SK-N-SH (cell line): ENCODE results near the gene PLD2. TPM values are rescaled to one million over a fixed set of nuclear protein-coding genes. Genes with fewer than 3 reads are reported as not detected.

Source experiments
- CTCF ChIA-PET: fragments of 300-600, 350-600 bp; formaldehyde crosslinking; extraction: SDS; loops from one replicate; lab custom pipeline; 2021; lab: Yijun Ruan, JAX
- POLR2A ChIA-PET: fragments of 350-600 bp; sonication (Branson Sonifier 250); formaldehyde crosslinking; extraction: SDS; loops from one replicate; lab custom pipeline; 2020; ENCODE audit warnings: antibody characterized with exemption, inconsistent platforms; lab: Yijun Ruan, JAX
- DNase-seq: peaks from one replicate; pipeline ENCODE4 v3.0.0; 2012
- H2AFZ ChIP-seq: fragments of 200-600 bp; sonication (generic); 2 replicates; pipeline ENCODE4 v1.8.1; 2016; ENCODE audit warnings: antibody characterized with exemption, mild to moderate bottlenecking, low read depth
- H3F3A ChIP-seq: fragments of 200-600 bp; sonication (generic); replicated peaks from 2 replicates; pipeline ENCODE3; 2016; ENCODE audit warnings: antibody characterized with exemption, mild to moderate bottlenecking; ENCODE audit not compliant: insufficient read depth
- H3K27ac ChIP-seq, 2 experiments: fragments of 200-500 bp in 1 of 2; fragments of 200-600 bp in 1 of 2; sonication (Bioruptor generic) in 1 of 2; sonication (generic), shearing (Covaris generic) in 1 of 2; 2 replicates each; pipeline versions ENCODE4 v1.5.1 to v1.6.1; 2014 to 2016; ENCODE audit warnings: low read depth in 2 of 2, inconsistent platforms in 1 of 2, low read length in 1 of 2, mild to moderate bottlenecking in 1 of 2, mixed read lengths in 1 of 2
- H3K27me3 ChIP-seq: fragments of 200-600 bp; sonication (generic), shearing (Covaris generic); 2 replicates; pipeline ENCODE4 v1.6.1; 2016; ENCODE audit warnings: mixed run types; ENCODE audit not compliant: insufficient read depth
- H3K36me3 ChIP-seq, 2 experiments: fragments of 200-500 bp in 1 of 2; fragments of 200-600 bp in 1 of 2; sonication (Bioruptor generic) in 1 of 2; sonication (generic) in 1 of 2; replicated peaks in 1 of 2; 2 replicates each; pipeline versions ENCODE3 to v1.5.1; 2014 to 2016; ENCODE audit warnings: low read length in 1 of 2, mild to moderate bottlenecking in 1 of 2; ENCODE audit not compliant: insufficient read depth in 2 of 2, control insufficient read depth in 1 of 2
- H3K4me1 ChIP-seq, 2 experiments: fragments of 200-500 bp in 1 of 2; fragments of 200-600 bp in 1 of 2; sonication (Bioruptor generic) in 1 of 2; sonication (generic), shearing (Covaris generic) in 1 of 2; 2 replicates each; pipeline versions ENCODE4 v1.5.1 to v1.6.1; 2014 to 2016; ENCODE audit warnings: low read depth in 1 of 2, low read length in 1 of 2, mixed run types in 1 of 2; ENCODE audit not compliant: insufficient read depth in 2 of 2, control insufficient read depth in 1 of 2
- H3K4me2 ChIP-seq: fragments of 200-600 bp; sonication (generic), shearing (Covaris generic); 2 replicates; pipeline ENCODE4 v1.6.1; 2017; ENCODE audit warnings: mixed run types
- H3K4me3 ChIP-seq, 2 experiments: fragments of 200-500 bp in 1 of 2; fragments of 200-600 bp in 1 of 2; sonication (Bioruptor generic) in 1 of 2; sonication (generic), shearing (Covaris generic) in 1 of 2; 2 replicates each; pipeline versions ENCODE4 v1.5.1 to v1.8.1; 2014 to 2016; ENCODE audit warnings: low read depth in 2 of 2, inconsistent platforms in 1 of 2, low read length in 1 of 2, mild to moderate bottlenecking in 1 of 2, mixed read lengths in 1 of 2, moderate library complexity in 1 of 2
- H3K79me2 ChIP-seq: fragments of 200-600 bp; sonication (generic); 2 replicates; pipeline ENCODE4 v1.8.1; 2017; ENCODE audit warnings: mild to moderate bottlenecking; ENCODE audit not compliant: insufficient read depth
- H3K9ac ChIP-seq: fragments of 200-600 bp; sonication (generic); 2 replicates; pipeline ENCODE4 v1.6.1; 2017; ENCODE audit warnings: mixed run types
- H3K9me2 ChIP-seq: fragments of 200-600 bp; sonication (generic); 2 replicates; pipeline ENCODE4 v1.6.1; 2017; ENCODE audit warnings: mixed run types
- H3K9me3 ChIP-seq: fragments of 200-600 bp; sonication (generic); 2 replicates; pipeline ENCODE4 v1.6.1; 2017; ENCODE audit warnings: mixed run types, mild to moderate bottlenecking, moderate library complexity
- H4K20me1 ChIP-seq: fragments of 200-600 bp; sonication (generic); 2 replicates; pipeline ENCODE4 v1.6.1; 2017; ENCODE audit warnings: mild to moderate bottlenecking, mixed run types; ENCODE audit not compliant: insufficient read depth
- ELF1 ChIP-seq: IDR thresholded peaks from 2 replicates; pipeline ENCODE4 v1.4.0; 2012
- EZH2phosphoT487 ChIP-seq: fragments of 200-600 bp; sonication (generic); IDR thresholded peaks from 2 replicates; pipeline ENCODE4 v1.6.1; 2017; ENCODE audit warnings: low read depth, mixed run types, mild to moderate bottlenecking, antibody characterized with exemption, moderate library complexity, borderline replicate concordance
- FOSL2 ChIP-seq: IDR thresholded peaks from 2 replicates; pipeline ENCODE4 v1.4.0; 2012; ENCODE audit warnings: low read depth, mild to moderate bottlenecking, moderate library complexity, borderline replicate concordance
- FOXJ3 ChIP-seq: sonication (generic); formaldehyde crosslinking; IDR thresholded peaks from 2 replicates; pipeline ENCODE4 v1.5.1; 2020; ENCODE audit warnings: mild to moderate bottlenecking, missing genetic modification reagents
- FOXM1 ChIP-seq: IDR thresholded peaks from 2 replicates; pipeline ENCODE4 v1.4.0; 2012; ENCODE audit warnings: low read depth, mild to moderate bottlenecking
- JUND ChIP-seq: IDR thresholded peaks from 2 replicates; pipeline ENCODE4 v1.4.0; 2012
- MEF2A ChIP-seq: IDR thresholded peaks from 2 replicates; pipeline ENCODE4 v1.4.0; 2012; ENCODE audit warnings: low read depth, borderline replicate concordance
- MXI1 ChIP-seq: IDR thresholded peaks from 2 replicates; pipeline ENCODE4 v1.6.1; 2012; ENCODE audit warnings: mild to moderate bottlenecking, low read depth, low read length, improper control_type of control experiment
- NRF1 ChIP-seq: IDR thresholded peaks from 2 replicates; pipeline ENCODE4 v1.6.1; 2012; ENCODE audit warnings: low read depth, mild to moderate bottlenecking, low read length
- POLR2AphosphoS5 ChIP-seq: IDR thresholded peaks from 2 replicates; pipeline ENCODE4 v1.6.1; 2012; ENCODE audit warnings: low read depth, low read length
- RFX5 ChIP-seq: IDR thresholded peaks from 2 replicates; pipeline ENCODE4 v1.6.1; 2012; ENCODE audit warnings: mild to moderate bottlenecking, improper control_type of control experiment, low read length
- SIN3A ChIP-seq: IDR thresholded peaks from 2 replicates; pipeline ENCODE4 v1.6.1; 2012; ENCODE audit warnings: low read depth, mild to moderate bottlenecking, low read length, moderate library complexity, borderline replicate concordance
- TAF1 ChIP-seq: IDR thresholded peaks from 2 replicates; pipeline ENCODE4 v1.6.1; 2012; ENCODE audit warnings: low read depth, mild to moderate bottlenecking, low read length, moderate library complexity, borderline replicate concordance
- TCF12 ChIP-seq: IDR thresholded peaks from 2 replicates; pipeline ENCODE4 v1.4.0; 2012
- YY1 ChIP-seq: IDR thresholded peaks from 2 replicates; pipeline ENCODE4 v1.4.0; 2012; ENCODE audit warnings: low read depth, mild to moderate bottlenecking
- WGBS: methylation state at CpG from one replicate; pipeline ENCODE4 v1.1.6; 2017; ENCODE audit warnings: low lambda C conversion rate; 5-methylcytosine and 5-hydroxymethylcytosine counted together
- polyA plus RNA-seq, 3 experiments: library from polyadenylated mRNA; depleted of rRNA; stranded (reverse); fragments of >200 nt; gene quantifications; 2 replicates each; pipeline ENCODE4 v1.2.3, GENCODE V29; 2012
- TF ChIP-seq, protein P1 (sequence below): fragments of 150-350 bp; IDR thresholded peaks from 2 replicates; pipeline ENCODE4 v1.6.1; 2017; ENCODE audit warnings: antibody characterized with exemption, low read length, low read depth, borderline replicate concordance
- TF ChIP-seq, protein P2 (sequence below): IDR thresholded peaks from 2 replicates; pipeline ENCODE4 v1.4.0; 2012; ENCODE audit warnings: low read depth, borderline replicate concordance
- TF ChIP-seq, protein P3 (sequence below): IDR thresholded peaks from 2 replicates; pipeline ENCODE4 v1.4.0; 2012; ENCODE audit warnings: low read depth
- TF ChIP-seq, protein P4 (sequence below): IDR thresholded peaks from 2 replicates; pipeline ENCODE4; 2012

The PLD2 gene
- polyA plus RNA-seq, 1 of the 3 experiments (the other 2 are of a cell fraction), result 42.5 TPM

DNA sequence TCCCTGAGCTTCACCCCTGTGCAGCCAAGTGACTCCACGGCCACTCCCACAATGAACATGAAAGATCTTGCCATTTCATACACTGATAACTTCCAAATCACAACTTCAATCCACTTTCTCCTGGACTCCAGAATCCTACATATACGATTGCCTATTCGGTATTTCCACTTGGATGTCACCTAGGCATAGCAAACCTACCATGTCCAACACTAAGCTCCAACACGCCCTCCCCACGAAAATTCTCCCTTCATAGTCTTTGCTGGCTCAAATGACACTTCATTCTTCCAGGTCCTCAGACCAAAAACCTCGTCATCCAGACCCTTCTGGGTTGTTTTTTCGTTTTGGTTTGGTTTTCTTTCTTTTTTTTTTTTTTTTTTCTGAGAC is 16.3 kb upstream of the PLD2 start:
- Histone ChIP-seq H3K27me3 (no peaks in the 10 kb centered on the region), H3K79me2 (no peaks in the 10 kb centered on the region), H3K36me3 (no peaks in the 10 kb centered on the region), H4K20me1 (no peaks in the 10 kb centered on the region), H3K4me1 (peaks cover 8 to 17% of the 10 kb centered on the region in 2 experiments; a peak in 2 of 4 replicates), H3K27ac (peak overlapping the region in 1 of 2 experiments; percentile 82; a peak in 3 of 4 replicates), H3K4me3 (peak overlapping the region; percentile 59 to 79), H3F3A (peaks cover 5% of the 10 kb centered on the region), H3K4me2 (peak overlapping the region; percentile 99), H2AFZ (0 out of 2 replicates have a peak overlapping the region, but pooled peaks have one; percentile 41), H3K9me3 (no peaks in the 10 kb centered on the region), H3K9ac (0 out of 2 replicates have a peak overlapping the region, but pooled peaks have one; percentile 75), H3K9me2 (no peaks in the 10 kb centered on the region)
- WGBS, result 30% methylated on average over 7 of the region's 7 CpGs
- DNase-seq, result no peak
- ChIA-PET POLR2A (interaction anchor here (1.2 to 1.8 kb wide), 7 partner anchors 16 to 176 kb away, joined by 3 to 10 read pairs (median 5); partner anchors contain the start of genes PELP1, PLD2, SPAG7 and TM4SF5), CTCF (interaction anchor here (0.7 to 10.5 kb wide), 29 partner anchors 8 to 234 kb away, joined by 3 to 235 read pairs (median 6); partner anchors contain the start of genes ARRB2, C17orf107, CHRNE and MED11)
- TF ChIP-seq TCF12 (no peak), YY1 (no peak), FOXJ3 (no peak), FOXM1 (no peak), POLR2AphosphoS5 (no peak), NRF1 (no peak), FOSL2 (no peak), ELF1 (no peak), SIN3A (no peak), JUND (no peak)
- TF ChIP-seq, protein P1, sequence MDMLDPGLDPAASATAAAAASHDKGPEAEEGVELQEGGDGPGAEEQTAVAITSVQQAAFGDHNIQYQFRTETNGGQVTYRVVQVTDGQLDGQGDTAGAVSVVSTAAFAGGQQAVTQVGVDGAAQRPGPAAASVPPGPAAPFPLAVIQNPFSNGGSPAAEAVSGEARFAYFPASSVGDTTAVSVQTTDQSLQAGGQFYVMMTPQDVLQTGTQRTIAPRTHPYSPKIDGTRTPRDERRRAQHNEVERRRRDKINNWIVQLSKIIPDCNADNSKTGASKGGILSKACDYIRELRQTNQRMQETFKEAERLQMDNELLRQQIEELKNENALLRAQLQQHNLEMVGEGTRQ, result no peak
- TF ChIP-seq, protein P2, sequence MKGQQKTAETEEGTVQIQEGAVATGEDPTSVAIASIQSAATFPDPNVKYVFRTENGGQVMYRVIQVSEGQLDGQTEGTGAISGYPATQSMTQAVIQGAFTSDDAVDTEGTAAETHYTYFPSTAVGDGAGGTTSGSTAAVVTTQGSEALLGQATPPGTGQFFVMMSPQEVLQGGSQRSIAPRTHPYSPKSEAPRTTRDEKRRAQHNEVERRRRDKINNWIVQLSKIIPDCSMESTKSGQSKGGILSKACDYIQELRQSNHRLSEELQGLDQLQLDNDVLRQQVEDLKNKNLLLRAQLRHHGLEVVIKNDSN, result no peak
- TF ChIP-seq, protein P3, sequence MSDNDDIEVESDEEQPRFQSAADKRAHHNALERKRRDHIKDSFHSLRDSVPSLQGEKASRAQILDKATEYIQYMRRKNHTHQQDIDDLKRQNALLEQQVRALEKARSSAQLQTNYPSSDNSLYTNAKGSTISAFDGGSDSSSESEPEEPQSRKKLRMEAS, result no peak

DNA sequence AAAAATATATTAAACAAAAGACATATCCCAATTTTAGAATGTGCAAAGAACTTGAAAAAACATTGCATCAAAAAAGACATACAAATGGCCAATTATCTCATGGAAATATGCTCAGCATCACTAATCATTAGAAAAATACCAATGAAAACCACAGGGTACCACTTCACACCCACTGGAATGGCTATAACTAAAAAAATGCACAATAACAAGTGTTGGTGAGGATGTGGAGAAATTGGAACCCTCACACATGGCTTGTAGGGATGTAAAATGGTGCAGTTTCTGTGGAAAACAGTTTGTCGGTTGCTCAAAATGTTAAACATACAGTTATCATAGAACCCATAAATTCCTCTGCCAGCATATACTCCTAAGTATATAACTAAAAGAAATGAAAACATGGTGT is 11.8 kb upstream of the PLD2 start:
- Histone ChIP-seq H4K20me1 (no peaks in the 10 kb centered on the region), H3K36me3 (peaks cover 11 to 18% of the 10 kb centered on the region in 2 experiments), H3K9me3 (no peaks in the 10 kb centered on the region), H3K27ac (peak overlapping the region in 1 of 2 experiments; percentile 78; a peak in 2 of 4 replicates), H3K4me3 (no peak overlapping the region), H3K4me2 (no peak overlapping the region), H3K4me1 (peaks cover 0 to 10% of the 10 kb centered on the region in 2 experiments; a peak in 1 of 4 replicates), H3K9me2 (no peaks in the 10 kb centered on the region), H3K9ac (no peak overlapping the region), H3K79me2 (peaks cover 23% of the 10 kb centered on the region), H2AFZ (peak overlapping the region; percentile 98), H3K27me3 (no peaks in the 10 kb centered on the region), H3F3A (peaks cover 5% of the 10 kb centered on the region)
- TF ChIP-seq, protein P4, sequence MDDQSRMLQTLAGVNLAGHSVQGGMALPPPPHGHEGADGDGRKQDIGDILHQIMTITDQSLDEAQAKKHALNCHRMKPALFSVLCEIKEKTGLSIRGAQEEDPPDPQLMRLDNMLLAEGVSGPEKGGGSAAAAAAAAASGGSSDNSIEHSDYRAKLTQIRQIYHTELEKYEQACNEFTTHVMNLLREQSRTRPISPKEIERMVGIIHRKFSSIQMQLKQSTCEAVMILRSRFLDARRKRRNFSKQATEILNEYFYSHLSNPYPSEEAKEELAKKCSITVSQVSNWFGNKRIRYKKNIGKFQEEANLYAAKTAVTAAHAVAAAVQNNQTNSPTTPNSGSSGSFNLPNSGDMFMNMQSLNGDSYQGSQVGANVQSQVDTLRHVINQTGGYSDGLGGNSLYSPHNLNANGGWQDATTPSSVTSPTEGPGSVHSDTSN, result no peak
- TF ChIP-seq YY1 (no peak), FOSL2 (no peak), MEF2A (no peak), JUND (no peak), RFX5 (no peak), TAF1 (no peak), EZH2phosphoT487 (no peak), MXI1 (no peak), NRF1 (no peak)
- TF ChIP-seq, protein P2, result no peak
- POLR2A ChIA-PET, result no interaction called here
- CTCF ChIA-PET, result no interaction called here
- 89% methylated on average over 1 of the region's 1 CpG for WGBS
- DNase-seq, result no peak
